Measurements from ENCODE around the gene SLC4A3. TPM values are rescaled to one million over a fixed set of nuclear protein-coding genes. Genes with fewer than 3 reads are reported as not detected.

Gene SLC4A3
- total RNA-seq, 2 donors from 2014 or later, result 0.47 to 0.72 TPM

GRCh38 chr2:219631406-219631891, 4.0 kb downstream of the SLC4A3 start:
- H3K27me3 ChIP-seq, result no peaks in the 10 kb centered on the region
- intact Hi-C loops (cut with DNase I), result no loop called here
- no peaks in the 10 kb centered on the region for H3K36me3 ChIP-seq
- H3K27ac ChIP-seq, result no peak overlapping the region
- TF ChIP-seq, protein P1, sequence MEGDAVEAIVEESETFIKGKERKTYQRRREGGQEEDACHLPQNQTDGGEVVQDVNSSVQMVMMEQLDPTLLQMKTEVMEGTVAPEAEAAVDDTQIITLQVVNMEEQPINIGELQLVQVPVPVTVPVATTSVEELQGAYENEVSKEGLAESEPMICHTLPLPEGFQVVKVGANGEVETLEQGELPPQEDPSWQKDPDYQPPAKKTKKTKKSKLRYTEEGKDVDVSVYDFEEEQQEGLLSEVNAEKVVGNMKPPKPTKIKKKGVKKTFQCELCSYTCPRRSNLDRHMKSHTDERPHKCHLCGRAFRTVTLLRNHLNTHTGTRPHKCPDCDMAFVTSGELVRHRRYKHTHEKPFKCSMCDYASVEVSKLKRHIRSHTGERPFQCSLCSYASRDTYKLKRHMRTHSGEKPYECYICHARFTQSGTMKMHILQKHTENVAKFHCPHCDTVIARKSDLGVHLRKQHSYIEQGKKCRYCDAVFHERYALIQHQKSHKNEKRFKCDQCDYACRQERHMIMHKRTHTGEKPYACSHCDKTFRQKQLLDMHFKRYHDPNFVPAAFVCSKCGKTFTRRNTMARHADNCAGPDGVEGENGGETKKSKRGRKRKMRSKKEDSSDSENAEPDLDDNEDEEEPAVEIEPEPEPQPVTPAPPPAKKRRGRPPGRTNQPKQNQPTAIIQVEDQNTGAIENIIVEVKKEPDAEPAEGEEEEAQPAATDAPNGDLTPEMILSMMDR (IDR thresholded peaks at IDR 0.05), result no peak
- H3K9me3 ChIP-seq, result no peaks in the 10 kb centered on the region
- DNase-seq, result no peak
- H3K4me3 ChIP-seq, result no peak overlapping the region
- peaks cover 4% of the 10 kb centered on the region for H3K4me1 ChIP-seq
- H3K9ac ChIP-seq (ENCODE audit: low read depth in 2 of 2, low read length in 2 of 2), result no peak overlapping the region

DNA sequence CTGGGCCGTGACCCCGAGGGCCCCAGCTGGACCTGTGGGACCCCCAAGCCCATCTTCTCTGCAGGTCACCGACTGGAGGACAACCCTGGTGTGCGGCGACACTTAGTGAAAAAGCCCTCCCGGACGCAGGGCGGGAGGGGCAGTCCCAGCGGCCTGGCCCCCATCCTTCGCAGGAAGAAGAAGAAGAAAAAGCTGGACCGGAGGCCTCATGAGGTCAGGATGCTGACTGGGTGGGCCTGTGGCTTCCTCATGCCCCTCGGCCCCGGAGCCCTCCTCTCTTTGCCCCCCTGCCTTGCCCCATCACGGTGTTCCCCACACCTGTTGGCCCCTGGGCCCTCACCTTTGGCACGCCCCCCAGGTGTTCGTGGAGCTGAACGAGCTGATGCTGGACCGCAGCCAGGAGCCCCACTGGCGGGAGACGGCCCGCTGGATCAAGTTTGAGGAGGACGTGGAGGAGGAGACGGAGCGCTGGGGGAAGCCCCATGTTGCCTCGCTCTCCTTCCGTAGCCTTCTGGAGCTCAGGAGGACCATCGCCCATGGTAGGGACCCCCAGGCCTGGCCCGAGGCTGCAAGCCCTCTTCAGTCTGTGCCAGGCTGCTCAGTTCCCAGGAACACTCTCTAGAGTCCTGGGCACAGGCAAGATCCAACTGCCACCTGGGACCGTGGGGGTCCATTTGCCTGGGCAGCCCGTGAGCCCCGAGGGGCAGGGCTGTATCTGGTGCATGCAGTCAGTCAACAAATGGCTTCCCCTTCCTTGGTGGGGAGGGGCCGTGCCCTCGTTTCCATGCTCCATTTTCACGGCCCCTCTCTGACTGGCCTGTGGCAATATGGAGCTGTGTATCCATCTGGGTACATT, 4.7 kb downstream of the SLC4A3 start:
- no peak overlapping the region for H3K9ac ChIP-seq (ENCODE audit: low read depth in 2 of 2, low read length in 2 of 2)
- H3K4me3 ChIP-seq, result no peak overlapping the region
- H3K4me1 ChIP-seq, result peaks cover 4% of the 10 kb centered on the region
- TF ChIP-seq, protein P1 (IDR thresholded peaks at IDR 0.05), result no peak
- intact Hi-C loops (cut with DNase I), result no loop called here
- no peak for DNase-seq
- no peaks in the 10 kb centered on the region for H3K9me3 ChIP-seq
- H3K36me3 ChIP-seq, result no peaks in the 10 kb centered on the region
- no peaks in the 10 kb centered on the region for H3K27me3 ChIP-seq
- no peak overlapping the region for H3K27ac ChIP-seq

DNA sequence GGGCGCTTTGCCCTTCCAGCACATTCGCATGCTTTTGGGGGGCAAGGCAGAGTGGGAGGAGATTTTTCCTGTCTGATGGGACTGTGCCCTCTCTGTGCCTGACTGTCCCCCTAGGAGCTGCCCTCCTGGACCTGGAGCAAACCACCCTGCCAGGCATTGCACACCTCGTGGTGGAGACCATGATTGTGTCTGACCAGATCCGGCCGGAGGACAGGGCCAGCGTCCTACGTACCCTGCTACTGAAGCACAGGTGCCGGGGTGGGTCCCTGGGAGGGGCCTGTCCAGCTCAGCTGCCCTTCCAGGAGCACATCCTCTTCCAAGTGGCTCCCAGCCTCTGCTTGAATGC, 5.3 kb downstream of the SLC4A3 start:
- H3K9ac ChIP-seq (ENCODE audit: low read depth in 2 of 2, low read length in 2 of 2), result no peak overlapping the region
- H3K9me3 ChIP-seq, result no peaks in the 10 kb centered on the region
- no peaks in the 10 kb centered on the region for H3K36me3 ChIP-seq
- H3K27ac ChIP-seq, result no peak overlapping the region
- no peaks in the 10 kb centered on the region for H3K27me3 ChIP-seq
- DNase-seq, result no peak
- peaks cover 3% of the 10 kb centered on the region for H3K4me1 ChIP-seq
- TF ChIP-seq, protein P1 (IDR thresholded peaks at IDR 0.05), result no peak
- H3K4me3 ChIP-seq, result no peak overlapping the region
- intact Hi-C loops (cut with DNase I), result no loop called here

GRCh38 chr2:219633276-219634065, 6.0 kb downstream of the SLC4A3 start:
- Histone ChIP-seq H3K9ac (ENCODE audit: low read depth in 2 of 2, low read length in 2 of 2) (no peak overlapping the region), H3K9me3 (no peaks in the 10 kb centered on the region), H3K4me3 (no peak overlapping the region), H3K36me3 (no peaks in the 10 kb centered on the region), H3K27ac (no peak overlapping the region), H3K4me1 (no peaks in the 10 kb centered on the region), H3K27me3 (no peaks in the 10 kb centered on the region)
- DNase-seq, result no peak
- intact Hi-C loops (cut with DNase I), result no loop called here
- TF ChIP-seq, protein P1 (IDR thresholded peaks at IDR 0.05), result no peak

DNA sequence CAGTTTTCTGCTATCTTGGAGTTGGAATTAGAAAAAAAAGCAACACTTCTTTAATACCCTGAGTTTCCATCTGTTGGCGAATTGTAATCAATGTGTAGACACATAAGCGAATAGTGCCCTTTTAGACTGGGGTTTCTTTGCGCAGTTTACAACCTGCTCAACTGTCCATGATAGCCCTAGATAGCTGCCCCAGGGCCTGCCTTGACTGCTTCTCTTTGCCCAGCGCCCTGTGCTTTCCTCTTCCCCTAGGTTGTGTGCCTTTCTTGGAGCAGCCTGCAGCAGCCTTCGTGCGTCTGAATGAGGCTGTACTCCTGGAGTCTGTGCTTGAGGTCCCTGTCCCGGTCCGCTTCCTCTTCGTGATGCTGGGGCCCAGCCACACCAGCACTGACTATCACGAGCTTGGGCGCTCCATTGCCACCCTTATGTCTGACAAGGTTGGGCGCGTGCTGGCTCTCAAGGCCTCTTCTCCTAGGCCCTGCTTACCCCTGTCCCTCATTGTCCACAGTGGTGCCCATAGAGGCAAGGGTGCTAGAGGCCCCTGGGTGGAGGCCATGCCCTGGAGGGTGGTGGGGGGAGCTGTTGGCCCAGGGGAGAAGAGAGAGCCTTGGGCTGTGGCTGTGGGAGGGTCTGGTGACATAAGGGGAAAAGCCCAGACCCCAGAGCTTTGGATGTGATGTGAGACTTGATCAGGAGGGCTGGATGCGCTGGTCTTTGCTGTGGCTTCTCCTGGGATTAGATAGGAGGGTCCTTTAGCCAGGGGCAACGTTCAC, 6.9 kb downstream of the SLC4A3 start:
- Histone ChIP-seq H3K9ac (ENCODE audit: low read depth in 2 of 2, low read length in 2 of 2) (no peak overlapping the region), H3K27me3 (no peaks in the 10 kb centered on the region), H3K36me3 (no peaks in the 10 kb centered on the region), H3K4me1 (no peaks in the 10 kb centered on the region), H3K4me3 (no peak overlapping the region), H3K27ac (no peak overlapping the region), H3K9me3 (no peaks in the 10 kb centered on the region)
- TF ChIP-seq, protein P1 (IDR thresholded peaks at IDR 0.05), result no peak
- no peak for DNase-seq
- intact Hi-C loops (cut with DNase I), result no loop called here

Measured in colonic mucosa (tissue), 4 donors.